Stimulated activated CD4-positive, alpha-beta T cell treated with anti-CD3 and anti-CD28 coated beads, Interleukin-12 subunit alpha, Interleukin-12 subunit beta, amount 100 ng/mL, for 24 hours (primary cell): ENCODE results near the gene NT5M.
"Not testable (repeated sequence)": the region's sequence is repeated elsewhere in the genome, so short reads cannot be mapped to it uniquely, and the experiment has no call there.

Experiments used
- DNase-seq, 2 experiments: peaks; one replicate each; pipeline ENCODE4 v3.0.0-alpha.2; 2020; ENCODE audit warnings: low read depth in 2 of 2

The NT5M gene

DNA sequence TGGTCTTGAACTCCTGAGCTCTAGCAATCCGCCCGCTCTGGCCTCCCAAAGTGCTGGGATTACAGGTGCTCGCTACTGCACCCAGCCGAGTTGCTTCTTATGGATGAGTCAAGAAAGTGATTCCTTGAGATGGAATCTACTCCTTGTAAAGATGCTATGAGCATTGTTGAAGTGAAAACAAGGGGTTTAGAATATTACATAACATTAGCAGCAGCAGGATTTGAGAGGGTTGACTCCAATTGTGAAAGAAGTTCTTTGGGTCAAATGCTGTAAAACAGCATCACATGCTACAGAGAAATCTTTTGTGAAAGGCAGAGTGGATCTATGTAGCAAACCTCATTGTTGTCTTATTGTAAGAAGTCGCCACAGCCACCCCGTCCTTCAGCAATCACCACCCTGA is 72.7 kb downstream of the NT5M start:
- DNase-seq: no peak

DNA sequence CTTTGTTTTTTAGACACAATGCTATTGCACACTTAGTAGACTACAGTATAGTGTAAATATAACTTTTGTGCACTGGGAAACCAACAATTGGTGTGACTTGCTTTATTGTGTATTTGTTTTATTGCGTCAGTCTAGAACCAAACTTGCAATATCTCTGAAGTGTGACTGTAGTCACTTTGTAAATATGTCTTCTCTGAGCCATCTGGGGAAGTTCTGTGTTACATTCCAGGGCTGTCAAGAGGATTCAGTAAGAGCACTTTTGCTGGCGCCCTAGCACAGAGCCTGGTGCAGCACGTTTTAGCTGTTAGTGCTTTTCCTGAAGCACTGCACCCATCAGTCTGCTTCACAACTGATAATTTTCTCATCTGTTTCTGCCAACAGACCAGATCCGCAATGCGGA is 73.2 kb downstream of the NT5M start:
- no peak for DNase-seq

DNA sequence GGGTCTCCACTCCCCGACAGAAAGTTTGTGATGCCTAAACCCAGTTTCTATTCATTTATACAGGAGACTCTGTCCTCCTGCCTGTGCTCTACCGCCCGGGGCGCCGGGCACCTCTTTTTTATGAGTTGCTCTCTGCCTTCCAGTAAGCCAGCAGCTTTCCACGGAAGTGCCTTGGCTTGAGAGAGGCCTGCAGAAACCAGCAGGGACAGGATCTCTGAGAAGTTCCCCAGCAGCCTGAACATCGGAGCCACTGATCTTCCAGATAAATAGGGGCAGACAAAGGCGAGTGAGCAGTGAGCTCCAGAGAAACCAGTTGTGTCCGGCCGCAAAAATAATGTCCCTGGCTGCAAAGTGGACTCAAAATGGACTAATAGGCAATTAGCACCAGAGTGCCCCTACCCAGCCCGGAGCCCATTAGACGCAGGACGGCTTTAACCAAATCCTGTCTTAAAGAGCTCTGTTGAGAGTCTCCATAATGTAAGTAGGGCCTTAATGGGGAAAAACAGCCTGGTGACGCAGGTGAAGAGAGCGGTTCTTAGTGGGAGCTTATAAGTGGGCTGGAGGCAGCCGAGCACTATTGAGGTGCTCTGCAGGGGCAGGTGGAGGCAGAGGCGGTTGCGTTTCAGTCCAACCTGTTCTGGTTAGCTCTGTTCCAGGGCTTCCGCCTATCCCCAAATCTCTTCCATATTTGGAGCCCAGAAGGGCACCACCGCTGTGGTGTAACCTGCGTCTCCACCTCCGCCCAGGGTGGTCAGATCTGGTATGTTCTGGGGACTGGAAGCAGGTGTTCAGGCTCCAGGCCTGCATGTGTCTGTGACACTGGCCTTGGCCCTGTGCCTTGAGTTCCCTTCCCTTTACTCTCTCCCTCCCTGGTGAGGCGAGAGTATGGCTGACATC is 74.1 kb downstream of the NT5M start:
- no peak for DNase-seq

DNA sequence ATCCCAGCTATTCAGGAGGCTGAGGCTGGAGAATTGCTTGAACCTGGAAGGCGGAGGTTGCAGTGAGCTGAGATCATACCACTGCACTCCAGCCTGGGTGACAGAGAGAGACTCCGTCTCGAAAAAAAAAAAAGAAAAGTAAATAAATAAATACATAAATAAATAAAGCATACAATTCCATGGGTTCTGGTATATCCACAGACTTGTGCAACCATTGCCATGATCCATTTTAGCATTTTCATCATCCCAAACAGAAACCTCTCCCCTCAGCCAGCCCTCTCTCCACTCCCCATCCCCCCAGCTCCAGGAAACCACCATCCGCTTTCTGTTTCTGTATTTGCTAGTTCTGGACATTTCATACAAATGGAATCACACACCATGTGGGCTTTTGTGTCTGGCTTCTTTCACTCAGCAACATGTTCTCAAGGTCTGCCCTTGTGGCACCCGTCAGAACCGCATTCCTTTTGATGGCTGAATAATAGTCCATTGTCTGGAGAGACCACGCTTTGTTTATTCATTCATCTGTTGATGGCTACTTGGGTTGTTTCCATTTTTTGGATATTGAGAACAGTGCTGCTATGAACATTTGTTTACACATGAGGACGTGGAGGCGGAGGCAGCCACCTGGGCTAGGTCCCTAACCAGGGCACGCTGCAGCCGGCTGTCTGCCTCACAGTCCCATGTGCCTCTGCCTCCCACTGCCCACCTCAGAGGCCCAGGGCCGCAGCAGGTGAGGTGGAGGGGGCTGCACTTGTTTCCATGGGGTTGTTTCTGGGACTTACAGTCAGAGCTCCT is 76.2 kb downstream of the NT5M start:
- no peak for DNase-seq

DNA sequence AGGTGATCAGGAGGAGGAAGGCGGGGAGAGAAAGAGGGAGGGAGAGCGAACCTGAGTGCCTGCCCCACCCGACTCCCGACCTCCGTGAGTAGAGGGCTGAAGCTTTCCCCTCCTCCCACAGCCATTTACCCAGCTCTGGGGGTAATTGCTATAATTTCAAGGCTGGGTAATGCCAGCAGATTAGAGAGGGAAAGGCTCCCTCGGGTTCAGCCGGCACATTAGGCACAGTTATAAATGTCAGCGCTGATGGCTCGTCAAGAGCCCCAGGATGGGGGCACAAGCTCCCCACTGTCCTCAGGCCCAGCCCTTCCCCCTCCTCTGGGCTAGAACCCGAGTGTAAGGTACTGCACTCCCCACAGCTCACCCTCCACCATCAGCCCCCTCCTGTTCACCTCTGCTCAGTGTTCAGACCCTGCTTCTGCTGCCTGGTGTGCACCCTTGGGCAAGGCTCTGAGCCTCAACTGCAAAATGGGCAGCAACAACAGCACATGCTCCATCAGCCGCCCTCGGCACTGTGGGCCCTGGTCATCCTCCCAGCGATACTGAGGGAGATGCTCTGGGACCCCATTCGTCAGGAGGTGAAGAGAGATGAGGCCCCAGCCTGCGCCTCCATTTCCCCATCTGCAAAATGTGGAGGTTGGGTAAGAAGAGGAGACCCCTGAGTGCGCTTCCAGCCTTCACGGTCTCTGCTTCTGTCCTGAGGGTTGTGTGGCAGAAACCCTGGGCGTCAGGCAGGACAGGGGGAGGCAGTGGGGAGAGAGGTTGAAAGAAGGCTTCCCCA is 77.2 kb downstream of the NT5M start:
- DNase-seq: no peak

DNA sequence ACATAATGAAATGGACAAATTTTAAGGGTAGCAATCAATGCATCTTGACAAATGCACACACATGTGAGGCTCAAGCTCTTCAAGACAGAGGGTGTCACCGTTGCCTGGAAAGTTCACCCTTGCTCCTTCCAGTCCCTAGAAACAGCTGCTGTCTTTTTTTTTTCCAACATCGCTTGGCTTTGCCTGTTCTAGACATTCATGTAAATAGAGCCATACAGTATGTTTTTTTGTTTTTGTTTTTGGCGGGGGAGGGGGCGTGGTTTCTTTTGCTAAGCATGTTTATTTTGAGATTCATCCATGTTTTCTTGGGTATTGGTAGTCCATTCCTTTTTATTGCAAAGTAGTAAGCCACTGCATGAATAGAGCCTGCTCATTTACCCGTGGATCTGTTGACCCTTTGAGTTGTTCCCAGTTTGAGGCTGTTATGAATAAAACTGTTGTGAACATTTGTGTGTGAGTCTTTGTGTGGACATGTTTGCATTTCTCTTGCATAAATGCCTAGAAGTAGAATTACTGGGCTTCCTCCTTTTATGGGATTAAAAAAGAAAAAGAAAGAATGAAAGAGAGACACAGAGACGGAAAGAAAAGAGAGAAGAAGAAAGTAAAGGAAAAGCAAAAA is 78.4 kb downstream of the NT5M start:
- no peak for DNase-seq

DNA sequence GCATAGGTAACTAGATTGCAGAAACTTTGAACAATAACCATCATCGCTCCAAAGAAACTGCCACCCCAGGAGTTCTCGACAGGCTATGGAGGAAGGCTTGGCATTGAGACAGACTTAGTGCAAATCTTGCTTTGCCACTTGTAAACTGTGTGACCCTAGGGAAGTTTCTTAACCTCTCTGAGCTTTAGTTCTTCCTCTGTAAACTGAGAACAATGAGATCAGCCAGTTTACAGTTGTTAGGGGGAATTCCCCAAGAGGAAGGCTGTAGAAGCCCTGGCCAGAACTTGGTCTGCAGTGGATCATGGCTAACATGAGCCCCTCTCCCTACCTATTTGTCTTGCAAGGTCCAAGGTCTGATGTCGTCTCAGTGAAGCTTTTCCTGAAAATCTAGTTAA is 78.9 kb downstream of the NT5M start:
- no peak for DNase-seq

DNA sequence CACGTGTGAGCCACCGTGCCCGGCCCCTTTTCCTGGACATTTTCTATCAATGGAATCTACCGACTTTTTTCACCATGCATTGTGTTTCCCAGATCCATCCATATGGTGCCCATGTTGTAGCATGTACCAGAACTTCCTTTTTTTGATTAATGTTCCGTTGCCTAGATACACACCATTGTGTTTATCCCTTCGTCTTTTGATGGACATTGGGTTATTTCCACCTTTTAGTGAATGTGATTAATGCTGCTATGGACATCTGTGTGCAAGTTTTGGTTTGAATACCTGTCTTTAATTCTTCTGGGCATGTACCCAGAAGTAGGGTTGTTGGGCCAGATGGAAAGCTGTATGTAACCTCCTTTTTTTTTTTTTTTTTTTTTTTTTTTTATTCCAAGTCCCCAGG is 79.8 kb downstream of the NT5M start:
- no peak for DNase-seq

DNA sequence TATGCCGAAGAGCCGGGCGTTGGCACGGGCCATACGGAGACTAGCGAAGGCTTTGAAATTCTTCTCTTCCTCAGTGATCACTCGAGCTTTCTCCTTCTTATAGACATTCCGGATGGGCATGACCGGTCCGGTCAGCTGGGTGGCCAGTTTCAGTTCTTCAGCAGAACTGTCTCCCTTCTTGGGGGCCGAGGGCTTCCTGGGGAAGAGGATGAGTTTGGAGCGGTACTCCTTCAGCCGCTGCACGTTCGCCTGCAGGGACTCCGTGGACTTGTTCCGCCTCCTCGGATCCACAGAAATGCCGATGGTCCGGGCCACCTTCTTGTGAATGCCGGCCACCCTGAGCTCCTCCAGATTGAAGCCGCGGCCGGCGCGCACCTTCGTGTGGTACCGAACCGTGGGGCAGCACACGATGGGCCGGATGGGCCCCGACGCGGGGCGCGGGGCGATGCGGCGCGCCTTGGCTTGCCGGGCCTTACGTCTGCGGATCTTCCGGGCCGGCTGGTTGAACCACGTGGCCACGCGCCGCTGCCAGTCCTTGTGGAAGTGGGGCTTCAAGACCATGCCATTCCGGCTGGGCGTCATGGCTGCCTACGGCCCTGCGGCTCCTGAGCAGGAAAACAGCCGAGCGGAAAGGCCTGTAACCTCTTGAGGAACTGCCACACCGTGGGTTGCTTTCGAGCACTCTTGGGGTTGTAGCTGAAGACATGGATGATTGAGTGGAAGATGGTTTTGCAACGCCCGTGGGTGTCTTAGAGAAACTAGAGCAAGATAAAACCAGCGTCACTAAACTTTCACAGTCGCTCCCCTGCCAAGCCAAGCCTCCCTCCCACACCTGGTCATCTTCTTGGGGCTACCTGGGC is 80.5 kb downstream of the NT5M start:
- not testable (repeated sequence) for DNase-seq

DNA sequence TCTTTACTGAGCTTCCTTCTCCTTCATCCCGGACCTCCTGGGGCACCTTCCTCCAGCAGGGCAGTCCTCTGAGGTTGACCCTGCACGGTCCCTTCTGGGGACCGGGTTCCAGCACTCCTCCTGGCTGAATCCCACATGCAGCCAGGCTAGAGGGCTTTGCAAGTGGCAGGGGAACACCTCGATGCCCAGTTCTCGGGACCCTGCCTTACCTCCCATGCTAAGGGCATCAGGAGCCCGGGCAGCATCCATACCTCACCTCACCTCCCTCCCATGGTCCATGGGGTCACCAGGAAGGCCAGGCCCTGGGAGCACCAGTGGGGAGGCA is 81.1 kb downstream of the NT5M start:
- DNase-seq: no peak

DNA sequence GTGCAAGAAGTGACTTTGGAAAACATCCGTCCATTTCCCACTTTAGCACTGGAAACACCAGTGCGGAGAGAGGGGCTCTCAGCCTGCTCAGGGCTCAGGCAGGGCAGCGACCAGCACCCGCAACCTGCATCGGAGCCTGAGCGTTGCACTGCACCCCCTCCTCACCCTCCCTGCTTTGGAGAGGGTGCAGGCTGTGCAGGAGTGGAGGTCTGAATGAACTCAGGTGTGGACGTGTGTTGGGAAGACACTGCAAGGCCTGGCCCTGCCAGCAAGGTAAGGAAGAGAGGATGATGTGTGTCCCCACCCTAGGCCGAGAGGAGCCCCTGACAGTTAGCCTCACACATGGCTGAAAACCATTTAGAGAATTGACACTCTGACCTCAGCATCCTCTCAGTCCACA is 81.8 kb downstream of the NT5M start:
- DNase-seq: no peak

DNA sequence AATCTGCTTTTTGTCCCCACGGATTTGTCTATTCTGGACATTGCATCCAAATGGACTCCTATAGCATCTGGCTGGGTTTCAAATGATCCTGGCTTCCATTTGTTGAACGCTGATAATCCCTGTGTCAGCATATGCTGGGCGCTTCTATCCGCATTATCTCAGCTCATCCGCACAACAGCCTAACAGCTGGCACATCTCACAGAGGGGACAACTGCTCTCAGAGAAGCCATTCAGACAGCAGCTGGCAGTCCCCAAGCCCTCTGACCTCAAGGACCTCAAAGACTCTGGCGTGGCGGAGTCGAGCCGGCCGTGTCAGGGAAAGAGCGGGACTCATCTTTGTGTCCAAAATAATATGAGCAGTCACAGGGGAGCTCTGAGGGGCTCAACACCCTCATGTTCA is 82.3 kb downstream of the NT5M start:
- no peak for DNase-seq

DNA sequence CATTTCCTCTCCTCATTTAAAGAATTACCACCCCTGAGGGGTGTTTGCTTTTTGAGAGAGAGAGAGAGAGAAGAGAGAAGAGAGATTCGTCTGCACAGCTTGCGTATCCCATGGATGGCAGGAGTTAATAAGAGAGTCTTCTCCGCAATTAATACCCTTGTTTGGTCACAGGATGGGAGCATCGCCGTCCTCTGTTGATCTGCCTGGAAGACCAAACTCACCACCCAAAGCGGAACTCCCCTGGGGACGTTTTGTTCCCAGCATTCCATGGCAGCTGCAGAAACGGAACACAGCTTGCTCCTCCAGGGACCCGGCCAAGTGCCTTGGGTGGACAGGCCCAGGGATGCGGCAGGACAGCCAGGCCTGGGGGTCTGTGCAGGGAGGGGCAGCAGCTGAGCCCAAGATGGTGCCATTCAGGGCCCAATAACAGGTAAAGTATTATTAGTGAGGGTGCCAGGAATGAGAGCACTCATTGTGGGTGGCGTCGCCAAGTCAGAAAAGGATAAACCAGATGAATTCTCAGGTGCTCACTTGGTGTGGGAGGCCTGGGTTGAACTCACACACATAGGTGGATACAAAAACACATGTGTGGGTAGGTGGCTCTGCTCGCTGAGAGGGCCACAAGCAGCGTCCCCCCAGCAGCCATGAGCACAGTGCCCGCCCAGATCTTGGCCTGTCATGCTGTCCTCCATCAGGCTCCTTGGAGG is 83.1 kb downstream of the NT5M start:
- DNase-seq: no peak

DNA sequence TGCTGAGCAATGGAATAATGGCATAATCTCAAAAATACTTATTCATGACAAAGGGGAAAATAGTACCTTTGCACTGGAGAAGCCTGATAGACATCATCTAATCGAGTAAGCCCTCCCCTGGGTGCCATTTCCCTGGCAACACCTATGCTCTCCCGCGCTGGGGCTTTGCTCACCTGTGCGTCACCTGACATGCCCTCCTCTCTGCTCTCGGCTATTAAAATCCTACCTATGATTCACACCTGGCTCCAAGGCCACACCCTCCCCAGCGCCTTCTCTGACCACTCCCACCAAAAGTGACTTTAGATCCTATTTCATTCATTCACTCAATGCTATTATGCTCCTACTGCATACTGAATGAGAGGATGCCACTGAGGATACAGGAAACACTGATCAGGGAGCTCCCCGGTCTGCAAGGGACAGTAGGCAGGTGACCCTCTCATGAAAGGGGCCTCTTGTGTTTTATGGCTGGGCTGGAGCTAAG is 83.9 kb downstream of the NT5M start:
- DNase-seq: no peak

DNA sequence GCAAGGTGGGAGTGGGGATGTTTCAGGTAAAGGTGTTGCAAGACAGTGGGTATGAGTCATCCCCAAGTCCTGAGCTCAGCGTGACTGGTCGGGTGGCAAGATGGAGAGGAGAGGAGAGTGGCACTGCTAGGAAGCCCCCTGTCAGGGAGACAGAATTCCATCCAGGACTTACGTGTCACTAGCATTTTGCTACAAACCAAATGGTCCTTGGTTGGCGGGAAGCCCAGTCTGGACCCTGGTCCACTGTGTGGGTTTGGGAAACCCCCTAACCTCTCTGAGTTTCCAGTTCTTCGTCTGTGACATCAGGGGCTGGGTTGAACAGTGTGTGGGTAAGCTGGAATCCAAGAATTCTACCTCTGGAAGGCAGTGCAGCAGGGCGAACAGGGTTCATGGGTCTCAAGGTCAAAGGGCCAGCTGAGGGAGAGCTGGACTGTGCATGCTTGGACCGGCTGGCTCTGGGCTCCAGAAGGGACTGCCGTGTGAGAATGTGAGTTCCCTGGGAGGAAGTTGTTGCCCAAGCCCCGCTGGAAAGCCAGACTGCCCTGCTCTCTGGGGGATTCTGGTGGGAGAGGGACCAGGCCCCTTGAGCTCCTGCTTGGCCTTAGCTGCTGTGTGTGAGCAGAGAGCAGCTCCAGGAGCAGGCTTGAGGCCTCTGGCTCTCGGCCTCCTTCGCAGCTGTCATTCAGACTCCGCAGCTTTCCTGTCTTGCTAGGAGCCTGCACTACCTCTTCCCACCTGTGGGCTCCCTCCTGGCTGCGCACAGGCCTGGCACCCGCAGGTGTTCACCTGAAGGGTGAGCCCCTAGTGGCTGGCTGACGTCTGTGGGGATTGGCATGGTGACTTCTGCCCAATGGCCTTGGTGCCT is 84.6 kb downstream of the NT5M start:
- no peak for DNase-seq

DNA sequence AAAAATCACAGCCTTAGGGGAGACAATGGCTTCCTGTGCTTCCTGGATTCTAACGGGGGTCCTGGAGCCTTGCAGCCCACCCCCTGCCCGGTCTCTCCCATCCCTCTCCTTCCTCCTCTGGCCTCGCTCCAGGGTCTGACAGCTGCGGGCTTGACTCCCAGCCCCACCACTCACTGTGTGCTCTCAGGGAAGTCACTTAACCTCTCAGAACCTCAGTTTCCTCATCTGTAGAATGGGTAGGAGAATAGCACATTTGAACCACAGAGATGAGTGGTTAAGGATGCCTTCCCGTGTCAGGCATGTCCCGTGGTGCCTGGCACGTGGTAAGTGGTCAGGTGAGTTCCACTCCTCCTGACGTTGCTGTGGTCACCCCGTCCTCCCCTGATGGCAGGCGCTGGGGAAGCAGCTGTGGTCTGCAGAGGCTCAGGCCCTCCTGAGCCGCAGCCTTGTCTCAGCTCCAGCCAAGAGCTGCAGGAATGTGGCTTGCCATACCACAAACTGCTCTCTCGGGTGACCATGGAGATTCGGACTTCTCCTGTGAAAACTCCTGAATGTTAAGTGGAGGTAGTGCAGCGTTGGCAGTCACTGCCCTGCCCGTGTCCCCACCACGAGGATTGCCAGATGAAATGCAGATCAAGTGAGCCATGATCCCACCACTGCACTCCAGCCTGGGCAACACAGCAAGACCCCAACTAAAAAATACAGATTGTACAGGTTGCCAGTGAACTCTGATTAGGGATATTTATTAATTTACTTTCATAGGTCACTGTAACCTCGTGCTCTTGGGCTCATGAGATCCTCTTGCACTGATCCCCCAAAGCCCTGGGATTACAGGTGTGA is 85.7 kb downstream of the NT5M start:
- DNase-seq: no peak

DNA sequence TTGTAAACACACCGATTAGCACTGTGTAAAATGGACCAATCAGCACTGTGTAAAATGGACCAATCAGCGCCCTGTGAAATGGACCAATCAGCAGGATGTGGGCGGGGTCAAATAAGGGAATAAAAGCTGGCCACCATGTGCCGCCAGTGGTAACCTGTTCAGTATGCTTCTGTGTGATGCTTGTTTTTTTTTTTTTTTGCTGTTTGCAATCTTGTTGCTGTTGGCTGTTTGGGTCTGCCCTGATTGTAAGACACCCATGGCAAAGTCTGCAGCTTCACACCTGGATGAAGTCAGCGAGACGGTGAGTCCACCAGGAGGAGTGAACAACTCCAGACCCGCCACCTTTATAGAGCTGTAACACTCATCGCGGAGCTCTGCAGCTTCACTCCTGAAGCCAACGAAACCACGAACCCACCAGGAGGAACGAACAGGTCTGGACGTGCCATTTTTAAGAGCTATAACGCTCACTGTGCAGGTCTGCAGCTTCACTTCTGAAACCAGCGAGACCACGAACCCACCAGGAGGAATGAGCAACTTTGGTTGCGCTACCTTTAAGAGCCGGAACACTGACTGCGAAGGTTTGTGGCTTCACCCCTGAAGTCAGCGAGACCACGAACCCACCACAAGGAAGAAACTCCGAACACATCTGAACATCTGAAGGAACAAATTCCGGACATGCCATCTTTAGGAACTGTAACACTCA is 88.6 kb downstream of the NT5M start:
- peak; percentile 34 to 35 for DNase-seq

DNA sequence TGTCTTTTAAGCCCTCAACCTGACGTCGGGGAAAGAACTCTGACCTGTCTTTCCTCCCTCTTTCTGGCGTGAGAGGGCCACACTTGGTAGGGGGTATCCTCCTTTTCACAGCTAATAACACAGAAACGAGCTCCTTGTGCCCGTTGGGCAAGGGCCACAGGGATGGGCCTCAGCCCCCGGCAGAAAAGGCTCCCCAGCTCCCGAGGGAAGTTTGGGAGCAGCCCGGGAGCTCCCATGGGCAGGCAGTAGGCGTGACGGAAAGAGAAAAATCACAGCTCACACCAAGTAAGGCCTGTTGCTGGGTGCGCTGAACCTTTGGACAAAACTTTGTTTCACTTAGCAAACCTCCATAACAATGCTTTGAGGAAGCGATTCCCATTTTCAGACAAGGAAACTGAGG is 90.8 kb downstream of the NT5M start:
- no peak for DNase-seq
